ENCODE results near the gene CHRNA9. TPM values are rescaled to one million over a fixed set of nuclear protein-coding genes. Genes with fewer than 3 reads are reported as not detected.

CHRNA9 gene
- total and polyA plus RNA-seq, 2 experiments from 2014 or later: not detected

- no peak overlapping the region for H3K27ac ChIP-seq
These were observed 34.6 kb upstream of the CHRNA9 start for GRCh38 chr4:40300371-40301162.

GRCh38 chr4:40301603-40302002 lies 33.5 kb upstream of the CHRNA9 start:
- H3K27me3 ChIP-seq: no peaks in the 10 kb centered on the region
- no peak overlapping the region for H3K4me3 ChIP-seq
- H3K9me3 ChIP-seq (ENCODE audit: low read depth): no peaks in the 10 kb centered on the region
- H3K27ac ChIP-seq: no peak overlapping the region
- H3K4me1 ChIP-seq (ENCODE audit: low read depth): no peaks in the 10 kb centered on the region
- H3K36me3 ChIP-seq: no peaks in the 10 kb centered on the region
- DNase-seq (ENCODE audit: low read depth in 1 of 2, low spot score in 1 of 2): no peak
- no peak for TF ChIP-seq CTCF (IDR thresholded peaks at IDR 0.05; ENCODE audit: low read depth, low read length)

More at GRCh38 chr4:40300371-40301162, 34.6 kb upstream of the CHRNA9 start:
- H3K9me3 ChIP-seq (ENCODE audit: low read depth): no peaks in the 10 kb centered on the region
- no peaks in the 10 kb centered on the region for H3K36me3 ChIP-seq
- no peak for TF ChIP-seq CTCF (IDR thresholded peaks at IDR 0.05; ENCODE audit: low read depth, low read length)
- DNase-seq (ENCODE audit: low read depth in 1 of 2, low spot score in 1 of 2): no peak
- H3K4me1 ChIP-seq (ENCODE audit: low read depth): no peaks in the 10 kb centered on the region
- no peak overlapping the region for H3K4me3 ChIP-seq
- no peaks in the 10 kb centered on the region for H3K27me3 ChIP-seq

- Histone ChIP-seq H3K4me1 (ENCODE audit: low read depth) (no peaks in the 10 kb centered on the region), H3K4me3 (no peak overlapping the region), H3K36me3 (no peaks in the 10 kb centered on the region), H3K27me3 (no peaks in the 10 kb centered on the region), H3K27ac (no peak overlapping the region), H3K9me3 (ENCODE audit: low read depth) (no peaks in the 10 kb centered on the region)
- TF ChIP-seq CTCF (IDR thresholded peaks at IDR 0.05; ENCODE audit: low read depth, low read length): no peak
- no peak for DNase-seq (ENCODE audit: low read depth in 1 of 2, low spot score in 1 of 2)
These were observed 31.4 kb upstream of the CHRNA9 start for GRCh38 chr4:40303751-40304150.

- H3K4me1 ChIP-seq (ENCODE audit: low read depth): no peaks in the 10 kb centered on the region
- H3K27me3 ChIP-seq: no peaks in the 10 kb centered on the region
- H3K36me3 ChIP-seq: no peaks in the 10 kb centered on the region
- TF ChIP-seq CTCF (IDR thresholded peaks at IDR 0.05; ENCODE audit: low read depth, low read length): no peak
- DNase-seq (ENCODE audit: low read depth in 1 of 2, low spot score in 1 of 2): no peak
- H3K27ac ChIP-seq: no peak overlapping the region
- no peak overlapping the region for H3K4me3 ChIP-seq
- no peaks in the 10 kb centered on the region for H3K9me3 ChIP-seq (ENCODE audit: low read depth)
These were observed 29.6 kb upstream of the CHRNA9 start for GRCh38 chr4:40305328-40306170.

- Histone ChIP-seq H3K4me1 (ENCODE audit: low read depth) (no peaks in the 10 kb centered on the region), H3K9me3 (ENCODE audit: low read depth) (no peaks in the 10 kb centered on the region), H3K36me3 (no peaks in the 10 kb centered on the region), H3K4me3 (no peak overlapping the region), H3K27me3 (no peaks in the 10 kb centered on the region), H3K27ac (no peak overlapping the region)
- TF ChIP-seq CTCF (IDR thresholded peaks at IDR 0.05; ENCODE audit: low read depth, low read length): no peak
- DNase-seq (ENCODE audit: low read depth in 1 of 2, low spot score in 1 of 2): no peak
These were observed 28.9 kb upstream of the CHRNA9 start for GRCh38 chr4:40306226-40306625.

All from cardiac muscle cell (in vitro differentiated cells and primary cell).